IMR-90 (cell line): ENCODE results near the gene LTF. TPM values are rescaled to one million over a fixed set of nuclear protein-coding genes. Genes with fewer than 3 reads are reported as not detected.

Experiments
- ATAC-seq: fragments of 200-7000 bp; cut with Tn5 transposase; 2 replicates; pipeline ENCODE4 v1.9.1; 2020; ENCODE audit warnings: low read depth, mild to moderate bottlenecking, moderate library complexity
- BruUV-seq: library from RNA; stranded (reverse); fragments of 400-500 nt; replicated peaks from 2 replicates; lab custom pipeline; 2021; lab: Mats Ljungman, UMichigan
- CTCF ChIA-PET: fragments of 300-600 bp; formaldehyde crosslinking; extraction: SDS; loops from one replicate; lab custom pipeline; 2021; ENCODE audit warnings: antibody characterized with exemption; lab: Yijun Ruan, JAX
- POLR2A ChIA-PET: fragments of 300-600 bp; sonication (Branson Sonifier 250); formaldehyde crosslinking; loops from one replicate; lab custom pipeline; 2022; ENCODE audit warnings: antibody characterized with exemption; ENCODE audit not compliant: unreplicated experiment; lab: Charles Lee
- DNase-seq: peaks from one replicate; pipeline ENCODE4 v3.0.0; 2013
- H2AFZ ChIP-seq: replicated peaks from 2 replicates; pipeline ENCODE3; 2013; ENCODE audit warnings: low read length, mild to moderate bottlenecking; ENCODE audit not compliant: poor library complexity
- H2AK5ac ChIP-seq: 2 replicates; pipeline ENCODE4 v1.6.1; 2013; ENCODE audit warnings: low read depth, low read length, inconsistent platforms
- H2AK9ac ChIP-seq: replicated peaks from 2 replicates; pipeline ENCODE3; 2013; ENCODE audit warnings: mild to moderate bottlenecking, low read depth, low read length, moderate library complexity; ENCODE audit not compliant: poor library complexity
- H2BK120ac ChIP-seq: 2 replicates; pipeline ENCODE4 v1.6.1; 2013; ENCODE audit warnings: low read depth, low read length, inconsistent platforms
- H2BK15ac ChIP-seq: 3 replicates; pipeline ENCODE4 v1.6.1; 2013; ENCODE audit warnings: low read depth, low read length, inconsistent platforms
- H2BK20ac ChIP-seq: 2 replicates; pipeline ENCODE4 v1.6.1; 2013; ENCODE audit warnings: low read depth, mild to moderate bottlenecking, inconsistent platforms, low read length, moderate library complexity
- H2BK5ac ChIP-seq: 2 replicates; pipeline ENCODE4 v1.6.1; 2013; ENCODE audit warnings: mild to moderate bottlenecking, low read depth, low read length, inconsistent platforms; ENCODE audit not compliant: poor library complexity, severe bottlenecking
- H3K14ac ChIP-seq: replicated peaks from 2 replicates; pipeline ENCODE4 v1.6.1; 2013; ENCODE audit warnings: low read depth, low read length, inconsistent platforms
- H3K18ac ChIP-seq: 2 replicates; pipeline ENCODE4 v1.6.1; 2013; ENCODE audit warnings: low read depth, low read length, control low read depth
- H3K23ac ChIP-seq: 2 replicates; pipeline ENCODE4 v1.6.1; 2013; ENCODE audit warnings: low read depth, low read length, inconsistent platforms
- H3K27ac ChIP-seq: 2 replicates; pipeline ENCODE4 v1.5.1; 2013; ENCODE audit warnings: mild to moderate bottlenecking, control low read depth, low read length; ENCODE audit not compliant: insufficient read depth
- H3K27me3 ChIP-seq: 2 replicates; pipeline ENCODE4 v1.6.1; 2013; ENCODE audit warnings: low read length; ENCODE audit not compliant: control insufficient read depth, insufficient read depth
- H3K36me3 ChIP-seq: 2 replicates; pipeline ENCODE4 v1.6.1; 2013; ENCODE audit warnings: low read length, mixed read lengths; ENCODE audit not compliant: control insufficient read depth, insufficient read depth
- H3K4ac ChIP-seq: 2 replicates; pipeline ENCODE4 v1.6.1; 2013; ENCODE audit warnings: low read depth, low read length, inconsistent platforms
- H3K4me1 ChIP-seq: 2 replicates; pipeline ENCODE4 v1.6.1; 2013; ENCODE audit warnings: low read length, mixed read lengths; ENCODE audit not compliant: control insufficient read depth, insufficient read depth
- H3K4me2 ChIP-seq: 2 replicates; pipeline ENCODE4 v1.6.1; 2013; ENCODE audit warnings: low read depth, mild to moderate bottlenecking, control low read depth, low read length, moderate library complexity
- H3K4me3 ChIP-seq: 2 replicates; pipeline ENCODE4 v1.5.1; 2013; ENCODE audit warnings: low read depth, mild to moderate bottlenecking, control low read depth, low read length, moderate library complexity; ENCODE audit not compliant: insufficient read depth
- H3K56ac ChIP-seq: 2 replicates; pipeline ENCODE4 v1.6.1; 2013; ENCODE audit warnings: low read length, inconsistent platforms; ENCODE audit not compliant: insufficient read depth; ENCODE audit errors: extremely low read depth
- H3K79me1 ChIP-seq, 2 experiments: 2 replicates each; pipeline ENCODE4 v1.6.1; 2013; ENCODE audit warnings: low read length in 2 of 2, inconsistent platforms in 1 of 2, low read depth in 1 of 2
- H3K9ac ChIP-seq: 2 replicates; pipeline ENCODE4 v1.6.1; 2013; ENCODE audit warnings: low read depth, low read length, control low read depth
- H3K9me1 ChIP-seq: 2 replicates; pipeline ENCODE4 v1.6.1; 2013; ENCODE audit warnings: low read length, inconsistent platforms; ENCODE audit not compliant: insufficient read depth
- H3K9me3 ChIP-seq: 2 replicates; pipeline ENCODE4 v1.6.1; 2013; ENCODE audit warnings: low read length; ENCODE audit not compliant: control insufficient read depth, insufficient read depth
- H4K20me1 ChIP-seq: 2 replicates; pipeline ENCODE4 v1.6.1; 2013; ENCODE audit warnings: low read length, inconsistent platforms; ENCODE audit not compliant: insufficient read depth
- H4K5ac ChIP-seq: 2 replicates; pipeline ENCODE4 v1.6.1; 2013; ENCODE audit warnings: mild to moderate bottlenecking, low read depth, low read length, control low read depth
- H4K8ac ChIP-seq, 2 experiments: 2 replicates each; pipeline ENCODE4 v1.6.1; 2013; ENCODE audit warnings: low read depth in 2 of 2, low read length in 2 of 2, control low read depth in 1 of 2, inconsistent platforms in 1 of 2
- H4K91ac ChIP-seq: 2 replicates; pipeline ENCODE4 v1.6.1; 2013; ENCODE audit warnings: low read depth, low read length, inconsistent platforms; ENCODE audit not compliant: insufficient read depth
- BHLHE40 ChIP-seq: fragments of 150-350 bp; IDR thresholded peaks from 2 replicates; pipeline ENCODE4 v1.6.1; 2016; ENCODE audit warnings: mild to moderate bottlenecking, low read depth, low read length
- CEBPB ChIP-seq: IDR thresholded peaks from 2 replicates; pipeline ENCODE4 v1.6.1; 2012; ENCODE audit warnings: low read depth, low read length, improper control_type of control experiment
- CHD1 ChIP-seq: IDR thresholded peaks from 2 replicates; pipeline ENCODE4 v1.6.1; 2012; ENCODE audit warnings: low read depth, low read length, improper control_type of control experiment
- ELK1 ChIP-seq: fragments of 150-350 bp; IDR thresholded peaks from 2 replicates; pipeline ENCODE4 v1.6.1; 2016; ENCODE audit warnings: low read depth, mild to moderate bottlenecking, low read length, moderate library complexity, borderline replicate concordance
- FOS ChIP-seq: fragments of 150-350 bp; IDR thresholded peaks from 2 replicates; pipeline ENCODE4 v1.6.1; 2016; ENCODE audit warnings: low read depth, low read length
- MAFK ChIP-seq: IDR thresholded peaks from 2 replicates; pipeline ENCODE4 v1.6.1; 2012; ENCODE audit warnings: low read depth, low read length, improper control_type of control experiment
- MAZ ChIP-seq: IDR thresholded peaks from 2 replicates; pipeline ENCODE4 v1.6.1; 2012; ENCODE audit warnings: low read depth, mild to moderate bottlenecking, low read length, improper control_type of control experiment, moderate library complexity, borderline replicate concordance
- MXI1 ChIP-seq: IDR thresholded peaks from 2 replicates; pipeline ENCODE4 v1.6.1; 2012; ENCODE audit warnings: low read depth, mild to moderate bottlenecking, low read length, moderate library complexity, borderline replicate concordance
- NFE2L2 ChIP-seq: fragments of 150-350 bp; IDR thresholded peaks from 2 replicates; pipeline ENCODE4 v1.6.1; 2016; ENCODE audit warnings: low read depth, mild to moderate bottlenecking, low read length
- POLR2A ChIP-seq: IDR thresholded peaks from 2 replicates; pipeline ENCODE4 v1.6.1; 2012; ENCODE audit warnings: mild to moderate bottlenecking, low read depth, low read length
- RAD21 ChIP-seq: IDR thresholded peaks from 2 replicates; pipeline ENCODE4 v1.6.1; 2012; ENCODE audit warnings: low read length, improper control_type of control experiment
- RCOR1 ChIP-seq: IDR thresholded peaks from 2 replicates; pipeline ENCODE4 v1.6.1; 2012; ENCODE audit warnings: mild to moderate bottlenecking, low read length, improper control_type of control experiment; ENCODE audit not compliant: insufficient replicate concordance
- RFX5 ChIP-seq: IDR thresholded peaks from 2 replicates; pipeline ENCODE4 v1.8.0; 2012; ENCODE audit warnings: low read depth, mild to moderate bottlenecking, low read length, moderate library complexity
- SMC3 ChIP-seq: fragments of 150-350 bp; IDR thresholded peaks from 2 replicates; pipeline ENCODE4 v1.6.1; 2016; ENCODE audit warnings: low read depth, mild to moderate bottlenecking, antibody characterized with exemption, low read length, moderate library complexity
- USF2 ChIP-seq: fragments of 150-350 bp; IDR thresholded peaks from 2 replicates; pipeline ENCODE4 v1.6.1; 2017; ENCODE audit warnings: mild to moderate bottlenecking, antibody characterized with exemption, low read length, low read depth
- WGBS, 2 experiments: methylation state at CpG; one replicate each; pipeline versions ENCODE4 v1.1.5 to v1.1.7; 2013; ENCODE audit warnings: missing lambda C conversion rate in 2 of 2; ENCODE audit not compliant: insufficient read length in 1 of 2; ENCODE audit errors: extremely low coverage in 2 of 2; 5-methylcytosine and 5-hydroxymethylcytosine counted together
- dilution Hi-C: fragments of 300-500 bp; cut with HindIII; formaldehyde crosslinking; loops from one replicate; pipeline ENCODE4 v1.14.3; 2018; ENCODE audit warnings: low sequenced_read_pairs; ENCODE audit not compliant: unreplicated experiment
- in situ Hi-C: fragments of 300-500 bp; cut with MboI; formaldehyde crosslinking; loops from 3 replicates; pipeline ENCODE4 v1.14.3; 2019; ENCODE audit warnings: low sequenced_read_pairs, inconsistent platforms, mixed read lengths
- intact Hi-C: fragments of 100-400 bp; cut with micrococcal nuclease; formaldehyde crosslinking; loops from 2 replicates; pipeline ENCODE4 v1.10.0; 2022
- polyA plus RNA-seq, 3 experiments: library from polyadenylated mRNA; depleted of rRNA; stranded (reverse); fragments of >200 nt; gene quantifications; 2 replicates each; pipeline ENCODE4 v1.2.3, GENCODE V29; 2012; ENCODE audit warnings: low replicate concordance in 1 of 3
- total RNA-seq: library from RNA; depleted of rRNA; stranded (reverse); fragments of >200 nt; gene quantifications from 2 replicates; pipeline ENCODE4 v1.2.3, GENCODE V29; 2012
- TF ChIP-seq, protein P1 (sequence below): conservative IDR thresholded peaks from 2 replicates; pipeline ENCODE4 v1.5.1; 2012; ENCODE audit warnings: mild to moderate bottlenecking, low read depth, low read length, improper control_type of control experiment

LTF gene
- total and polyA plus RNA-seq, 2 of the 4 experiments (the other 2 are of a cell fraction) = not detected

DNA sequence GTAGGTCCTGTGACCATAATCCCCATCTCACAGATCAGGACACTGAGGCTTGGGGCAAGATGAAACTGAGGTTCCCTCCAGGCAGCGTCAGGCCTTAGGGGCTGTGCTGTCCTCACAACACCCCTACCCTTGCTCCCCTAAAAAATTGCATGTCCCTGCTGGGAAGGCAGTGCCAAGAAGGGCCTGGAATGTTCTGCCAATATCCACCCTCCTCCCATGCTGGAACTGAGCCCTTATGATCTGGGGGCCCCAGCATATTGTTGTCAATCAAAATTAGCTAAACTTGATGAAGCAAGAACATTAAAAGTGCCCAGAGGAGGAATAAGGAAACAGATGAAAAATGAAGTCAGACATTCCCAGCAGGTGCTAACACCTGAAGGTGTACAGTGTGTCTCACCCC, 19.7 kb upstream of the LTF start:
- Histone ChIP-seq H3K36me3 (no peaks in the 10 kb centered on the region), H3K9me3 (no peaks in the 10 kb centered on the region), H3K27ac (no peak overlapping the region), H3K23ac (no peak overlapping the region), H3K9me1 (peaks cover 9% of the 10 kb centered on the region), H4K91ac (peak overlapping the region; percentile 49; the same call in 1 of the 2 replicates), H3K27me3 (no peaks in the 10 kb centered on the region), H4K8ac (no peak overlapping the region), H3K9ac (no peak overlapping the region), H2AFZ (no peak overlapping the region), H2BK15ac (no peak overlapping the region), H3K4me3 (no peak overlapping the region), H2AK9ac (no peak overlapping the region), H4K5ac (no peak overlapping the region), H3K4me2 (no peak overlapping the region), H2AK5ac (peak overlapping the region; percentile 49; the same call in 1 of the 2 replicates), H3K14ac (no peak overlapping the region), H2BK20ac (peak overlapping the region; percentile 66; the same call in 1 of the 2 replicates), H3K4ac (peak overlapping the region; percentile 16; the same call in 1 of the 2 replicates), H3K4me1 (peaks cover 10% of the 10 kb centered on the region), H4K20me1 (no peaks in the 10 kb centered on the region), H2BK120ac (peak overlapping the region; percentile 71), H3K18ac (no peak overlapping the region), H3K56ac (no peak overlapping the region), H3K79me1 (no peaks in the 10 kb centered on the region), H2BK5ac (no peak overlapping the region)
- intact Hi-C loops = no loop called here
- BruUV-seq = no TSS peak
- dilution Hi-C loops = no loop called here
- ATAC-seq = no peak
- whole genome bisulfite sequencing, 2 experiments = 100% methylated on average over 1 of the region's 1 CpG; no CpG with 5 or more reads in 1 of the 2 experiments
- ChIA-PET CTCF (no interaction called here), POLR2A (no interaction called here)
- no peak for DNase-seq
- TF ChIP-seq ELK1 (no peak), BHLHE40 (no peak), CEBPB (no peak), SMC3 (no peak), RFX5 (no peak), MXI1 (no peak), MAZ (no peak), RCOR1 (no peak), RAD21 (no peak), CHD1 (no peak), POLR2A (no peak), NFE2L2 (no peak), FOS (no peak), USF2 (no peak), MAFK (no peak)
- TF ChIP-seq, protein P1, sequence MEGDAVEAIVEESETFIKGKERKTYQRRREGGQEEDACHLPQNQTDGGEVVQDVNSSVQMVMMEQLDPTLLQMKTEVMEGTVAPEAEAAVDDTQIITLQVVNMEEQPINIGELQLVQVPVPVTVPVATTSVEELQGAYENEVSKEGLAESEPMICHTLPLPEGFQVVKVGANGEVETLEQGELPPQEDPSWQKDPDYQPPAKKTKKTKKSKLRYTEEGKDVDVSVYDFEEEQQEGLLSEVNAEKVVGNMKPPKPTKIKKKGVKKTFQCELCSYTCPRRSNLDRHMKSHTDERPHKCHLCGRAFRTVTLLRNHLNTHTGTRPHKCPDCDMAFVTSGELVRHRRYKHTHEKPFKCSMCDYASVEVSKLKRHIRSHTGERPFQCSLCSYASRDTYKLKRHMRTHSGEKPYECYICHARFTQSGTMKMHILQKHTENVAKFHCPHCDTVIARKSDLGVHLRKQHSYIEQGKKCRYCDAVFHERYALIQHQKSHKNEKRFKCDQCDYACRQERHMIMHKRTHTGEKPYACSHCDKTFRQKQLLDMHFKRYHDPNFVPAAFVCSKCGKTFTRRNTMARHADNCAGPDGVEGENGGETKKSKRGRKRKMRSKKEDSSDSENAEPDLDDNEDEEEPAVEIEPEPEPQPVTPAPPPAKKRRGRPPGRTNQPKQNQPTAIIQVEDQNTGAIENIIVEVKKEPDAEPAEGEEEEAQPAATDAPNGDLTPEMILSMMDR = no peak
- in situ Hi-C loops = loop anchor here (25.0 kb wide), 1 partner anchor 403 kb away; the partner anchor contains the start of gene PTH1R
